IMR-90 (cell line): ENCODE measurements around the gene SHROOM3. TPM values are rescaled to one million over a fixed set of nuclear protein-coding genes. Genes with fewer than 3 reads are reported as not detected.

Source experiments
- ATAC-seq: fragments of 200-7000 bp; cut with Tn5 transposase; 2 replicates; pipeline ENCODE4 v1.9.1; 2020; ENCODE audit warnings: low read depth, mild to moderate bottlenecking, moderate library complexity
- BruUV-seq: library from RNA; stranded (reverse); fragments of 400-500 nt; replicated peaks from 2 replicates; lab custom pipeline; 2021; lab: Mats Ljungman, UMichigan
- CTCF ChIA-PET: fragments of 300-600 bp; formaldehyde crosslinking; extraction: SDS; loops from one replicate; lab custom pipeline; 2021; ENCODE audit warnings: antibody characterized with exemption; lab: Yijun Ruan, JAX
- POLR2A ChIA-PET: fragments of 300-600 bp; sonication (Branson Sonifier 250); formaldehyde crosslinking; loops from one replicate; lab custom pipeline; 2022; ENCODE audit warnings: antibody characterized with exemption; ENCODE audit not compliant: unreplicated experiment; lab: Charles Lee
- DNase-seq: peaks from one replicate; pipeline ENCODE4 v3.0.0; 2013
- H2AFZ ChIP-seq: replicated peaks from 2 replicates; pipeline ENCODE3; 2013; ENCODE audit warnings: low read length, mild to moderate bottlenecking; ENCODE audit not compliant: poor library complexity
- H2AK5ac ChIP-seq: 2 replicates; pipeline ENCODE4 v1.6.1; 2013; ENCODE audit warnings: low read depth, low read length, inconsistent platforms
- H2AK9ac ChIP-seq: replicated peaks from 2 replicates; pipeline ENCODE3; 2013; ENCODE audit warnings: mild to moderate bottlenecking, low read depth, low read length, moderate library complexity; ENCODE audit not compliant: poor library complexity
- H2BK120ac ChIP-seq: 2 replicates; pipeline ENCODE4 v1.6.1; 2013; ENCODE audit warnings: low read depth, low read length, inconsistent platforms
- H2BK15ac ChIP-seq: 3 replicates; pipeline ENCODE4 v1.6.1; 2013; ENCODE audit warnings: low read depth, low read length, inconsistent platforms
- H2BK20ac ChIP-seq: 2 replicates; pipeline ENCODE4 v1.6.1; 2013; ENCODE audit warnings: low read depth, mild to moderate bottlenecking, inconsistent platforms, low read length, moderate library complexity
- H2BK5ac ChIP-seq: 2 replicates; pipeline ENCODE4 v1.6.1; 2013; ENCODE audit warnings: mild to moderate bottlenecking, low read depth, low read length, inconsistent platforms; ENCODE audit not compliant: poor library complexity, severe bottlenecking
- H3K14ac ChIP-seq: replicated peaks from 2 replicates; pipeline ENCODE4 v1.6.1; 2013; ENCODE audit warnings: low read depth, low read length, inconsistent platforms
- H3K18ac ChIP-seq: 2 replicates; pipeline ENCODE4 v1.6.1; 2013; ENCODE audit warnings: low read depth, low read length, control low read depth
- H3K23ac ChIP-seq: 2 replicates; pipeline ENCODE4 v1.6.1; 2013; ENCODE audit warnings: low read depth, low read length, inconsistent platforms
- H3K27ac ChIP-seq: 2 replicates; pipeline ENCODE4 v1.5.1; 2013; ENCODE audit warnings: mild to moderate bottlenecking, control low read depth, low read length; ENCODE audit not compliant: insufficient read depth
- H3K27me3 ChIP-seq: 2 replicates; pipeline ENCODE4 v1.6.1; 2013; ENCODE audit warnings: low read length; ENCODE audit not compliant: control insufficient read depth, insufficient read depth
- H3K36me3 ChIP-seq: 2 replicates; pipeline ENCODE4 v1.6.1; 2013; ENCODE audit warnings: low read length, mixed read lengths; ENCODE audit not compliant: control insufficient read depth, insufficient read depth
- H3K4ac ChIP-seq: 2 replicates; pipeline ENCODE4 v1.6.1; 2013; ENCODE audit warnings: low read depth, low read length, inconsistent platforms
- H3K4me1 ChIP-seq: 2 replicates; pipeline ENCODE4 v1.6.1; 2013; ENCODE audit warnings: low read length, mixed read lengths; ENCODE audit not compliant: control insufficient read depth, insufficient read depth
- H3K4me2 ChIP-seq: 2 replicates; pipeline ENCODE4 v1.6.1; 2013; ENCODE audit warnings: low read depth, mild to moderate bottlenecking, control low read depth, low read length, moderate library complexity
- H3K4me3 ChIP-seq: 2 replicates; pipeline ENCODE4 v1.5.1; 2013; ENCODE audit warnings: low read depth, mild to moderate bottlenecking, control low read depth, low read length, moderate library complexity; ENCODE audit not compliant: insufficient read depth
- H3K56ac ChIP-seq: 2 replicates; pipeline ENCODE4 v1.6.1; 2013; ENCODE audit warnings: low read length, inconsistent platforms; ENCODE audit not compliant: insufficient read depth; ENCODE audit errors: extremely low read depth
- H3K79me1 ChIP-seq, 2 experiments: 2 replicates each; pipeline ENCODE4 v1.6.1; 2013; ENCODE audit warnings: low read length in 2 of 2, inconsistent platforms in 1 of 2, low read depth in 1 of 2
- H3K9ac ChIP-seq: 2 replicates; pipeline ENCODE4 v1.6.1; 2013; ENCODE audit warnings: low read depth, low read length, control low read depth
- H3K9me1 ChIP-seq: 2 replicates; pipeline ENCODE4 v1.6.1; 2013; ENCODE audit warnings: low read length, inconsistent platforms; ENCODE audit not compliant: insufficient read depth
- H3K9me3 ChIP-seq: 2 replicates; pipeline ENCODE4 v1.6.1; 2013; ENCODE audit warnings: low read length; ENCODE audit not compliant: control insufficient read depth, insufficient read depth
- H4K20me1 ChIP-seq: 2 replicates; pipeline ENCODE4 v1.6.1; 2013; ENCODE audit warnings: low read length, inconsistent platforms; ENCODE audit not compliant: insufficient read depth
- H4K5ac ChIP-seq: 2 replicates; pipeline ENCODE4 v1.6.1; 2013; ENCODE audit warnings: mild to moderate bottlenecking, low read depth, low read length, control low read depth
- H4K8ac ChIP-seq, 2 experiments: 2 replicates each; pipeline ENCODE4 v1.6.1; 2013; ENCODE audit warnings: low read depth in 2 of 2, low read length in 2 of 2, control low read depth in 1 of 2, inconsistent platforms in 1 of 2
- H4K91ac ChIP-seq: 2 replicates; pipeline ENCODE4 v1.6.1; 2013; ENCODE audit warnings: low read depth, low read length, inconsistent platforms; ENCODE audit not compliant: insufficient read depth
- BHLHE40 ChIP-seq: fragments of 150-350 bp; IDR thresholded peaks from 2 replicates; pipeline ENCODE4 v1.6.1; 2016; ENCODE audit warnings: mild to moderate bottlenecking, low read depth, low read length
- CEBPB ChIP-seq: IDR thresholded peaks from 2 replicates; pipeline ENCODE4 v1.6.1; 2012; ENCODE audit warnings: low read depth, low read length, improper control_type of control experiment
- CHD1 ChIP-seq: IDR thresholded peaks from 2 replicates; pipeline ENCODE4 v1.6.1; 2012; ENCODE audit warnings: low read depth, low read length, improper control_type of control experiment
- FOS ChIP-seq: fragments of 150-350 bp; IDR thresholded peaks from 2 replicates; pipeline ENCODE4 v1.6.1; 2016; ENCODE audit warnings: low read depth, low read length
- MAFK ChIP-seq: IDR thresholded peaks from 2 replicates; pipeline ENCODE4 v1.6.1; 2012; ENCODE audit warnings: low read depth, low read length, improper control_type of control experiment
- MAZ ChIP-seq: IDR thresholded peaks from 2 replicates; pipeline ENCODE4 v1.6.1; 2012; ENCODE audit warnings: low read depth, mild to moderate bottlenecking, low read length, improper control_type of control experiment, moderate library complexity, borderline replicate concordance
- MXI1 ChIP-seq: IDR thresholded peaks from 2 replicates; pipeline ENCODE4 v1.6.1; 2012; ENCODE audit warnings: low read depth, mild to moderate bottlenecking, low read length, moderate library complexity, borderline replicate concordance
- NFE2L2 ChIP-seq: fragments of 150-350 bp; IDR thresholded peaks from 2 replicates; pipeline ENCODE4 v1.6.1; 2016; ENCODE audit warnings: low read depth, mild to moderate bottlenecking, low read length
- POLR2A ChIP-seq: IDR thresholded peaks from 2 replicates; pipeline ENCODE4 v1.6.1; 2012; ENCODE audit warnings: mild to moderate bottlenecking, low read depth, low read length
- RAD21 ChIP-seq: IDR thresholded peaks from 2 replicates; pipeline ENCODE4 v1.6.1; 2012; ENCODE audit warnings: low read length, improper control_type of control experiment
- RCOR1 ChIP-seq: IDR thresholded peaks from 2 replicates; pipeline ENCODE4 v1.6.1; 2012; ENCODE audit warnings: mild to moderate bottlenecking, low read length, improper control_type of control experiment; ENCODE audit not compliant: insufficient replicate concordance
- RFX5 ChIP-seq: IDR thresholded peaks from 2 replicates; pipeline ENCODE4 v1.8.0; 2012; ENCODE audit warnings: low read depth, mild to moderate bottlenecking, low read length, moderate library complexity
- SMC3 ChIP-seq: fragments of 150-350 bp; IDR thresholded peaks from 2 replicates; pipeline ENCODE4 v1.6.1; 2016; ENCODE audit warnings: low read depth, mild to moderate bottlenecking, antibody characterized with exemption, low read length, moderate library complexity
- WGBS, 2 experiments: methylation state at CpG; one replicate each; pipeline versions ENCODE4 v1.1.5 to v1.1.7; 2013; ENCODE audit warnings: missing lambda C conversion rate in 2 of 2; ENCODE audit not compliant: insufficient read length in 1 of 2; ENCODE audit errors: extremely low coverage in 2 of 2; 5-methylcytosine and 5-hydroxymethylcytosine counted together
- dilution Hi-C: fragments of 300-500 bp; cut with HindIII; formaldehyde crosslinking; loops from one replicate; pipeline ENCODE4 v1.14.3; 2018; ENCODE audit warnings: low sequenced_read_pairs; ENCODE audit not compliant: unreplicated experiment
- in situ Hi-C: fragments of 300-500 bp; cut with MboI; formaldehyde crosslinking; loops from 3 replicates; pipeline ENCODE4 v1.14.3; 2019; ENCODE audit warnings: low sequenced_read_pairs, inconsistent platforms, mixed read lengths
- intact Hi-C: fragments of 100-400 bp; cut with micrococcal nuclease; formaldehyde crosslinking; loops from 2 replicates; pipeline ENCODE4 v1.10.0; 2022
- polyA plus RNA-seq, 3 experiments: library from polyadenylated mRNA; depleted of rRNA; stranded (reverse); fragments of >200 nt; gene quantifications; 2 replicates each; pipeline ENCODE4 v1.2.3, GENCODE V29; 2012; ENCODE audit warnings: low replicate concordance in 1 of 3
- total RNA-seq: library from RNA; depleted of rRNA; stranded (reverse); fragments of >200 nt; gene quantifications from 2 replicates; pipeline ENCODE4 v1.2.3, GENCODE V29; 2012
- TF ChIP-seq, protein P1 (sequence below): fragments of 150-350 bp; IDR thresholded peaks from 2 replicates; pipeline ENCODE4 v1.6.1; 2017; ENCODE audit warnings: mild to moderate bottlenecking, antibody characterized with exemption, low read length, low read depth
- TF ChIP-seq, protein P2 (sequence below): conservative IDR thresholded peaks from 2 replicates; pipeline ENCODE4 v1.5.1; 2012; ENCODE audit warnings: mild to moderate bottlenecking, low read depth, low read length, improper control_type of control experiment
- TF ChIP-seq, protein P3 (sequence below): fragments of 150-350 bp; IDR thresholded peaks from 2 replicates; pipeline ENCODE4 v1.6.1; 2016; ENCODE audit warnings: low read depth, mild to moderate bottlenecking, low read length, moderate library complexity, borderline replicate concordance

The SHROOM3 gene
- total and polyA plus RNA-seq, 2 of the 4 experiments (the other 2 are of a cell fraction), result 10.8 to 19.5 TPM

DNA sequence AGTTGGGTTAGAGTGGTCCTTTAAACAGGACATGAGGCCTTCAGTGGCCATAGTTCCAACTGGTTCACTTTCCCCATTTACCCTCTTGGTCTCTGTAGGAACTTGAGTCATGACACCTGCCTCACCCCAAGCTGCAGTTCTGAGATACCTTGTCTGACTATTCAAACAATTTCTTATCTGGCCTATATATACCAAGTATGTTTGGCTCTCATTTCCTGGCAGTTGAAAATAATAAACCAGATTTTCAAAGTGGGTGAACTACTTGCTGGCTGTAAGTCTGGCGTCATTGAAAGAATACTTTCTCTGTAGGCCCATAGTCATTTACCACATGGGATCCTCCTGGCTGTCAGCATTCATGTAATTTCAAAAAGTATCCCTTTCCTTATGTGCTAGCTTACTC is 228.8 kb downstream of the SHROOM3 start:
- H4K91ac ChIP-seq, result peak overlapping the region; percentile 23; the same call in 1 of the 2 replicates
- intact Hi-C loops, result no loop called here
- H3K79me1 ChIP-seq, result peaks cover 0 to 12% of the 10 kb centered on the region in 2 experiments; a peak in 2 of 4 replicates
- CTCF ChIA-PET, result interaction anchor here (0.9 kb wide), 1 partner anchor 16 kb away, joined by 3 read pairs; no protein-coding TSS in a partner anchor
- no peak overlapping the region for H2BK5ac ChIP-seq
- H2BK15ac ChIP-seq, result peak overlapping the region; percentile 87; the same call in 1 of the 3 replicates
- peaks cover 3% of the 10 kb centered on the region for H3K9me1 ChIP-seq
- H4K8ac ChIP-seq, result no peak overlapping the region
- peak overlapping the region; percentile 45; the same call in 1 of the 2 replicates for H3K4ac ChIP-seq
- H4K20me1 ChIP-seq, result no peaks in the 10 kb centered on the region
- H2BK20ac ChIP-seq, result peak overlapping the region; percentile 53; the same call in 1 of the 2 replicates
- no peak overlapping the region for H3K56ac ChIP-seq
- H3K27ac ChIP-seq, result no peak overlapping the region
- no peak overlapping the region for H3K4me2 ChIP-seq
- TF ChIP-seq RFX5 (no peak), CHD1 (no peak), FOS (no peak), MAFK (no peak), RAD21 (no peak), BHLHE40 (no peak), MAZ (no peak), NFE2L2 (no peak), POLR2A (no peak), MXI1 (no peak), RCOR1 (no peak), CEBPB (no peak), SMC3 (no peak)
- TF ChIP-seq, protein P1, sequence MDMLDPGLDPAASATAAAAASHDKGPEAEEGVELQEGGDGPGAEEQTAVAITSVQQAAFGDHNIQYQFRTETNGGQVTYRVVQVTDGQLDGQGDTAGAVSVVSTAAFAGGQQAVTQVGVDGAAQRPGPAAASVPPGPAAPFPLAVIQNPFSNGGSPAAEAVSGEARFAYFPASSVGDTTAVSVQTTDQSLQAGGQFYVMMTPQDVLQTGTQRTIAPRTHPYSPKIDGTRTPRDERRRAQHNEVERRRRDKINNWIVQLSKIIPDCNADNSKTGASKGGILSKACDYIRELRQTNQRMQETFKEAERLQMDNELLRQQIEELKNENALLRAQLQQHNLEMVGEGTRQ, result no peak
- TF ChIP-seq, protein P2, sequence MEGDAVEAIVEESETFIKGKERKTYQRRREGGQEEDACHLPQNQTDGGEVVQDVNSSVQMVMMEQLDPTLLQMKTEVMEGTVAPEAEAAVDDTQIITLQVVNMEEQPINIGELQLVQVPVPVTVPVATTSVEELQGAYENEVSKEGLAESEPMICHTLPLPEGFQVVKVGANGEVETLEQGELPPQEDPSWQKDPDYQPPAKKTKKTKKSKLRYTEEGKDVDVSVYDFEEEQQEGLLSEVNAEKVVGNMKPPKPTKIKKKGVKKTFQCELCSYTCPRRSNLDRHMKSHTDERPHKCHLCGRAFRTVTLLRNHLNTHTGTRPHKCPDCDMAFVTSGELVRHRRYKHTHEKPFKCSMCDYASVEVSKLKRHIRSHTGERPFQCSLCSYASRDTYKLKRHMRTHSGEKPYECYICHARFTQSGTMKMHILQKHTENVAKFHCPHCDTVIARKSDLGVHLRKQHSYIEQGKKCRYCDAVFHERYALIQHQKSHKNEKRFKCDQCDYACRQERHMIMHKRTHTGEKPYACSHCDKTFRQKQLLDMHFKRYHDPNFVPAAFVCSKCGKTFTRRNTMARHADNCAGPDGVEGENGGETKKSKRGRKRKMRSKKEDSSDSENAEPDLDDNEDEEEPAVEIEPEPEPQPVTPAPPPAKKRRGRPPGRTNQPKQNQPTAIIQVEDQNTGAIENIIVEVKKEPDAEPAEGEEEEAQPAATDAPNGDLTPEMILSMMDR, result no peak
- TF ChIP-seq, protein P3, sequence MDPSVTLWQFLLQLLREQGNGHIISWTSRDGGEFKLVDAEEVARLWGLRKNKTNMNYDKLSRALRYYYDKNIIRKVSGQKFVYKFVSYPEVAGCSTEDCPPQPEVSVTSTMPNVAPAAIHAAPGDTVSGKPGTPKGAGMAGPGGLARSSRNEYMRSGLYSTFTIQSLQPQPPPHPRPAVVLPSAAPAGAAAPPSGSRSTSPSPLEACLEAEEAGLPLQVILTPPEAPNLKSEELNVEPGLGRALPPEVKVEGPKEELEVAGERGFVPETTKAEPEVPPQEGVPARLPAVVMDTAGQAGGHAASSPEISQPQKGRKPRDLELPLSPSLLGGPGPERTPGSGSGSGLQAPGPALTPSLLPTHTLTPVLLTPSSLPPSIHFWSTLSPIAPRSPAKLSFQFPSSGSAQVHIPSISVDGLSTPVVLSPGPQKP, result no peak
- no peak overlapping the region for H2AFZ ChIP-seq
- H4K5ac ChIP-seq, result no peak overlapping the region
- H2AK9ac ChIP-seq, result no peak overlapping the region
- peaks cover 8% of the 10 kb centered on the region for H3K4me1 ChIP-seq
- no CpG with 5 or more reads among the region's 1 CpG for WGBS, 2 experiments
- H2AK5ac ChIP-seq, result peak overlapping the region; percentile 83; the same call in 1 of the 2 replicates
- H3K18ac ChIP-seq, result no peak overlapping the region; the same call in 1 of the 2 replicates
- POLR2A ChIA-PET, result no interaction called here
- dilution Hi-C loops, result no loop called here
- H3K9ac ChIP-seq, result no peak overlapping the region
- H3K23ac ChIP-seq, result peak overlapping the region; percentile 45; the same call in 1 of the 2 replicates
- ATAC-seq (no peak), DNase-seq (no peak)
- H2BK120ac ChIP-seq, result peak overlapping the region; percentile 55
- in situ Hi-C loops, result no loop called here
- H3K36me3 ChIP-seq, result no peaks in the 10 kb centered on the region
- no TSS peak for BruUV-seq
- H3K27me3 ChIP-seq, result no peaks in the 10 kb centered on the region
- no peaks in the 10 kb centered on the region for H3K9me3 ChIP-seq
- no peak overlapping the region for H3K4me3 ChIP-seq
- 0 out of 2 replicates have a peak overlapping the region, but pooled peaks have one; percentile 10 for H3K14ac ChIP-seq
